HepG2 (cell line): Measurements from ENCODE around the gene VPS11. TPM values are rescaled to one million over a fixed set of nuclear protein-coding genes. Genes with fewer than 3 reads are reported as not detected.

Experiments used
- CENPX ChIP-seq: sonication (generic); formaldehyde crosslinking; IDR thresholded peaks from 2 replicates; pipeline ENCODE4 v1.9.0; 2021; ENCODE audit warnings: mild to moderate bottlenecking, missing genetic modification reagents, moderate library complexity
- DNMT1 ChIP-seq: sonication (generic); formaldehyde crosslinking; IDR thresholded peaks from 2 replicates; pipeline ENCODE4 v1.5.1; 2020; ENCODE audit warnings: mild to moderate bottlenecking, missing genetic modification reagents
- EED ChIP-seq: sonication (generic); formaldehyde crosslinking; IDR thresholded peaks from 2 replicates; pipeline ENCODE4 v1.5.0; 2020; ENCODE audit warnings: mild to moderate bottlenecking, missing genetic modification reagents
- ELF4 ChIP-seq: sonication (generic); formaldehyde crosslinking; IDR thresholded peaks from 2 replicates; pipeline ENCODE4 v1.5.0; 2020; ENCODE audit warnings: missing genetic modification reagents, mild to moderate bottlenecking, moderate library complexity, borderline replicate concordance
- HNRNPLL ChIP-seq: fragments of 200-400 bp; formaldehyde crosslinking; IDR thresholded peaks from 2 replicates; pipeline ENCODE4 v1.6.1; 2017; ENCODE audit warnings: mild to moderate bottlenecking, low read depth, low read length; ENCODE audit not compliant: poor library complexity, severe bottlenecking
- HOXA7 ChIP-seq: sonication (generic); formaldehyde crosslinking; IDR thresholded peaks from 2 replicates; pipeline ENCODE4 v1.8.1; 2022; ENCODE audit warnings: mild to moderate bottlenecking, missing genetic modification reagents, moderate library complexity
- IKZF4 ChIP-seq: sonication (generic); formaldehyde crosslinking; IDR thresholded peaks from 2 replicates; pipeline ENCODE4 v1.5.1; 2020; ENCODE audit warnings: borderline replicate concordance, mild to moderate bottlenecking, low read depth, missing genetic modification reagents; ENCODE audit errors: not compliant biosample characterization
- KAT7 ChIP-seq: IDR thresholded peaks from 2 replicates; pipeline ENCODE4 v1.6.1; 2018; ENCODE audit warnings: borderline replicate concordance, missing compliant biosample characterization
- KDM5A ChIP-seq: fragments of 200-600 bp; sonication (generic); IDR thresholded peaks from 2 replicates; pipeline ENCODE4 v1.7.0; 2018; ENCODE audit warnings: antibody characterized with exemption, mild to moderate bottlenecking, low read length, borderline replicate concordance
- KDM5B ChIP-seq: sonication (generic); formaldehyde crosslinking; IDR thresholded peaks from 2 replicates; pipeline ENCODE4 v1.4.0; 2020; ENCODE audit warnings: missing genetic modification reagents, mild to moderate bottlenecking, borderline replicate concordance
- MXD1 ChIP-seq: sonication (generic); formaldehyde crosslinking; IDR thresholded peaks from 2 replicates; pipeline ENCODE4 v1.4.0; 2020; ENCODE audit warnings: mild to moderate bottlenecking, missing genetic modification reagents
- PATZ1 ChIP-seq: sonication (generic); formaldehyde crosslinking; IDR thresholded peaks from 2 replicates; pipeline ENCODE4 v1.4.0; 2020; ENCODE audit warnings: missing genetic modification reagents
- POLR2A ChIP-seq, 2 experiments: IDR thresholded peaks; 2 replicates each; pipeline ENCODE4 v1.6.1; 2011; ENCODE audit warnings: low read depth in 2 of 2, low read length in 2 of 2, mild to moderate bottlenecking in 1 of 2, moderate library complexity in 1 of 2; ENCODE audit not compliant: insufficient read depth in 1 of 2
- POLR2G ChIP-seq: fragments of 200-400 bp; formaldehyde crosslinking; IDR thresholded peaks from 2 replicates; pipeline ENCODE4 v1.6.1; 2018; ENCODE audit warnings: mild to moderate bottlenecking, low read depth, low read length, moderate library complexity
- SUZ12 ChIP-seq: fragments of 150-350 bp; IDR thresholded peaks from 2 replicates; pipeline ENCODE4 v1.6.1; 2014; ENCODE audit warnings: low read depth, low read length
- USF2 ChIP-seq, 2 experiments: sonication (generic) in 1 of 2; formaldehyde crosslinking in 1 of 2; IDR thresholded peaks; 2 replicates each; pipeline versions ENCODE4 v1.5.1 to v1.6.1; 2011 to 2020; ENCODE audit warnings: borderline replicate concordance in 1 of 2, low read depth in 1 of 2, low read length in 1 of 2, mild to moderate bottlenecking in 1 of 2, missing genetic modification reagents in 1 of 2, moderate library complexity in 1 of 2
- ZBTB3 ChIP-seq: sonication (generic); formaldehyde crosslinking; IDR thresholded peaks from 2 replicates; pipeline ENCODE4 v1.4.0; 2020; ENCODE audit warnings: low read depth, mild to moderate bottlenecking, moderate library complexity, missing genetic modification reagents, borderline replicate concordance
- ZKSCAN8 ChIP-seq: IDR thresholded peaks from 2 replicates; pipeline ENCODE4 v1.6.1; 2016; ENCODE audit warnings: borderline replicate concordance, missing genetic modification reagents, missing compliant biosample characterization
- ZMAT3 ChIP-seq: sonication (generic); formaldehyde crosslinking; conservative IDR thresholded peaks from 2 replicates; pipeline ENCODE4 v1.7.0; 2021; ENCODE audit warnings: missing genetic modification reagents
- ZNF17 ChIP-seq: sonication (generic); formaldehyde crosslinking; IDR thresholded peaks from 2 replicates; pipeline ENCODE4 v1.5.0; 2020; ENCODE audit warnings: mild to moderate bottlenecking, missing genetic modification reagents
- ZNF235 ChIP-seq: sonication (generic); formaldehyde crosslinking; IDR thresholded peaks from 2 replicates; pipeline ENCODE4 v1.8.1; 2023; ENCODE audit warnings: mild to moderate bottlenecking, missing genetic modification reagents, borderline replicate concordance
- ZNF784 ChIP-seq: sonication (generic); formaldehyde crosslinking; IDR thresholded peaks from 2 replicates; pipeline ENCODE4 v1.5.1; 2020; ENCODE audit warnings: missing genetic modification reagents, mild to moderate bottlenecking, borderline replicate concordance
- ZZZ3 ChIP-seq: sonication (generic); formaldehyde crosslinking; IDR thresholded peaks from 2 replicates; pipeline ENCODE4 v1.4.0; 2020; ENCODE audit warnings: missing genetic modification reagents, mild to moderate bottlenecking, borderline replicate concordance
- polyA plus RNA-seq, 8 experiments: library from polyadenylated mRNA; depleted of rRNA in 3 of 8; stranded (reverse) in 7 of 8; unstranded in 1 of 8; fragments of >200 nt; fragmentation: Illumina TruSeq in 4 of 8; extraction: Trizol in 4 of 8; gene quantifications; 2 replicates each; pipeline versions ENCODE4 v1.2.1 to v1.2.3, GENCODE V29; 2011 to 2016; ENCODE audit warnings: low read depth in 4 of 8, missing spikeins in 1 of 8, mixed read lengths in 1 of 8; ENCODE audit not compliant: insufficient read depth in 1 of 8
- total RNA-seq, 5 experiments: library from RNA; depleted of rRNA; stranded (reverse); fragments of >200 nt; fragmentation: Illumina TruSeq; extraction: Trizol; gene quantifications; 2 replicates each; pipeline ENCODE4 v1.2.3, GENCODE V29; 2016; ENCODE audit warnings: low read depth in 1 of 5

The VPS11 gene
- total and polyA plus RNA-seq, 2 of the 13 experiments (the other 11 are each of a cell fraction or from before 2014, with no cell fraction given), result 13.7 to 21.6 TPM

DNA sequence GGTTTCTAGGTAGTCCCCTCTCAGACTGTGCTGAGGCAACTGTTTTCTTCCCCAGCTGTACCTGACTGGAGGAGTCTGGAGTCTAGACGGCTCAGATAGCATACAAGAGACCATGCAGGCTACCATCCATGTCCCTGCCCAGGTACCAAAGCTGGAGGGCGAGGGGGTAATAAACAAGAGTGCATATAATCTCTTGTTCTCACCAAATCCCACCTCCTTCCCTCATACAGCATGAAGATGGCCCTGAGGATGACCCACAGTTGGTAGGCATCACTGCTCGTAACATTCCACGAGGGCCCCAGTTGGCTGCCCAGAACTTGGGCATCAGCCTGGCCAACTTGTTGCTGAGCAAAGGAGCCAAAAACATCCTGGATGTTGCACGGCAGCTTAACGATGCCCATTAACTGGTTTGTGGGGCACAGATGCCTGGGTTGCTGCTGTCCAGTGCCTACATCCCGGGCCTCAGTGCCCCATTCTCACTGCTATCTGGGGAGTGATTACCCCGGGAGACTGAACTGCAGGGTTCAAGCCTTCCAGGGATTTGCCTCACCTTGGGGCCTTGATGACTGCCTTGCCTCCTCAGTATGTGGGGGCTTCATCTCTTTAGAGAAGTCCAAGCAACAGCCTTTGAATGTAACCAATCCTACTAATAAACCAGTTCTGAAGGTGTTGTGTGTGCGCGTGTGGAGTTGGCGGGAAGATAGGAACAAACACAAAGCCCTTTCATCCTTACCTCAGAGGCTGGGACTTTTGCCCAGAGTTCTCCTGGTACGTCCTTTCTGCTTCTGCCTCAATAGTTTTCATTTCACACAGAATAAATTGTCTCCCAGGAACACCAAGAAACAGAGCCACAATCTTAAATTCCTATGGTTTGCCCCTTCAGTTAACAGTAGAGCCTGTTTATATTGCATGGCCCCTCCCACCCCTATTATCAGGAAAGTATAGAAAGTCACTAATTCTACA is 25.5 kb downstream of the VPS11 start (continued):
- TF ChIP-seq ELF4, result no peak
- no peak for TF ChIP-seq MXD1 (CRISPR knock-in tag)
- TF ChIP-seq POLR2G, result peak; percentile 39; the same call in 1 of the 2 replicates
- peak in 1 of 2 experiments; percentile 68; a peak in 3 of 4 replicates for TF ChIP-seq POLR2A (IDR thresholded peaks at IDR 0.05; ENCODE audit: insufficient read depth in 1 of 2, low read depth in 2 of 2, low read length in 2 of 2)
- no peak for TF ChIP-seq HNRNPLL
- TF ChIP-seq ZZZ3 (CRISPR knock-in tag), result no peak
- no peak for TF ChIP-seq HOXA7
- no peak for TF ChIP-seq IKZF4 (CRISPR knock-in tag)
- no peak for TF ChIP-seq KDM5A
- no peak for TF ChIP-seq ZNF17 (CRISPR knock-in tag)
- no peak for TF ChIP-seq EED (CRISPR knock-in tag)
- no peak for TF ChIP-seq ZNF784
- no peak for TF ChIP-seq ZBTB3 (CRISPR knock-in tag)
- TF ChIP-seq SUZ12, result no peak
- TF ChIP-seq USF2 (IDR thresholded peaks at IDR 0.05; ENCODE audit: low read depth, low read length), result no peak
- no peak for TF ChIP-seq USF2 (CRISPR knock-in tag; IDR thresholded peaks at IDR 0.05; ENCODE audit: borderline replicate concordance)
- no peak for TF ChIP-seq DNMT1
- TF ChIP-seq CENPX (CRISPR knock-in tag), result 0 out of 2 replicates have a peak, but pooled peaks have one; percentile 27
- no peak for TF ChIP-seq KDM5B
- TF ChIP-seq ZKSCAN8 (CRISPR knock-in tag), result no peak
- no peak for TF ChIP-seq PATZ1 (CRISPR knock-in tag)
- TF ChIP-seq KAT7 (CRISPR knock-in tag), result no peak
- 0 out of 2 replicates have a peak, but pooled peaks have one; percentile 17 for TF ChIP-seq ZNF235
- TF ChIP-seq ZMAT3 (CRISPR knock-in tag), result no peak
